ENCODE data around the gene NME1.

GRCh38 chr17:51166987-51167931, 13.9 kb downstream of the NME1 start:
- peak; percentile 94 for TF ChIP-seq CTCF (IDR thresholded peaks at IDR 0.05)
- TF ChIP-seq POLR2AphosphoS5 (IDR thresholded peaks at IDR 0.05; ENCODE audit: low read depth, low read length) = no peak
- TF ChIP-seq REST (IDR thresholded peaks at IDR 0.05; ENCODE audit: insufficient read depth in 1 of 2, low read depth in 2 of 2, low read length in 1 of 2) = no peak

Data from Panc1 (cell line).